ENCODE data around the gene CNTNAP2. TPM values are rescaled to one million over a fixed set of nuclear protein-coding genes. Genes with fewer than 3 reads are reported as not detected.

CNTNAP2 gene
- total and polyA plus RNA-seq, 8 donors: 0.19 to 18.2 (median 0.56) TPM

DNA sequence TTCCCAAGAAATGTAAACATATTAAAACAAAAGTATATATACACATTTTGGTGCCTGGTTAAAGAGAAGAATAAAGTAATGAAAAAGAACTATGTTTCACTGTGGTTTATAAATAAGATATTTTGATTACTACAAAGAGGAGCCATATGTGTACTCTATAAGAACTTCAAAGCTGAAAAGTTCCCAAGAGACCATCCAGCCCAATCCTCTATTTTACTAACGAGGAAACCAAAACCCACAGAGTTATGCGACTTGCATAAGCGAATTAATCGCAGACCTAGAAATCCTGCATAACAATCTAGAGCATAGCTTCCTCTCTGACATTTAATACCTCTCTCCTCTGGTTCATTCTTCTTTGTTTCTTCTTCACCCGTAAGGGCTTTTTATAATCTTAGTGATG lies 937.1 kb downstream of the CNTNAP2 start:
- Histone ChIP-seq H3K4me3 (no peak overlapping the region), H3K9me3 (no peaks in the 10 kb centered on the region), H3K27me3 (no peaks in the 10 kb centered on the region), H3K4me1 (no peaks in the 10 kb centered on the region), H3K36me3 (no peaks in the 10 kb centered on the region), H3K27ac (no peak overlapping the region)
- WGBS, 5 donors: 74 to 87% (median 84%) methylated on average over 5 of the region's 5 CpGs
- DNase-seq: no peak
- intact Hi-C loops (cut with DNase I; ENCODE audit: low total_unique reads): no loop called here
- TF ChIP-seq POLR2AphosphoS5 (IDR thresholded peaks at IDR 0.05) (no peak), POLR2A (IDR thresholded peaks at IDR 0.05) (no peak), EP300 (IDR thresholded peaks at IDR 0.05) (no peak)
- TF ChIP-seq, protein P1, sequence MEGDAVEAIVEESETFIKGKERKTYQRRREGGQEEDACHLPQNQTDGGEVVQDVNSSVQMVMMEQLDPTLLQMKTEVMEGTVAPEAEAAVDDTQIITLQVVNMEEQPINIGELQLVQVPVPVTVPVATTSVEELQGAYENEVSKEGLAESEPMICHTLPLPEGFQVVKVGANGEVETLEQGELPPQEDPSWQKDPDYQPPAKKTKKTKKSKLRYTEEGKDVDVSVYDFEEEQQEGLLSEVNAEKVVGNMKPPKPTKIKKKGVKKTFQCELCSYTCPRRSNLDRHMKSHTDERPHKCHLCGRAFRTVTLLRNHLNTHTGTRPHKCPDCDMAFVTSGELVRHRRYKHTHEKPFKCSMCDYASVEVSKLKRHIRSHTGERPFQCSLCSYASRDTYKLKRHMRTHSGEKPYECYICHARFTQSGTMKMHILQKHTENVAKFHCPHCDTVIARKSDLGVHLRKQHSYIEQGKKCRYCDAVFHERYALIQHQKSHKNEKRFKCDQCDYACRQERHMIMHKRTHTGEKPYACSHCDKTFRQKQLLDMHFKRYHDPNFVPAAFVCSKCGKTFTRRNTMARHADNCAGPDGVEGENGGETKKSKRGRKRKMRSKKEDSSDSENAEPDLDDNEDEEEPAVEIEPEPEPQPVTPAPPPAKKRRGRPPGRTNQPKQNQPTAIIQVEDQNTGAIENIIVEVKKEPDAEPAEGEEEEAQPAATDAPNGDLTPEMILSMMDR (IDR thresholded peaks at IDR 0.05): no peak

DNA sequence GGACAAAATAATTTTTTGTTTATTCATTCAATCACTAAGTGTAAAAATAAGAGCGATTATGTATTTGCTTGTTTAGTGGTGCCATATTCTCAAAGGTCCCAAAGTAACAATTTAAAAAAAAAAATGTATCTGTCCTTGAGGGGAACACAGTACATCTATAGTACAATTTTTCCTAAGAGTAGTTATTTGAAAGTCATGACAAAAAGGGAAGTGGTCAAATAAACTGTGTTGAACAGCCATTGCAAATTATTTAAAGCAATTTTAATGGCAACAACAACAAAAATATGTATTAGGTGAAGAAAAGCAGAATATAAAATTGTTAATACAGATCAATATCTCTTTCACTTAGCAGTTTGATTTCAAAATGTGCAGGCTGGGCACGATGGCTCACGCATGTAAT lies 943.5 kb downstream of the CNTNAP2 start:
- intact Hi-C loops (cut with DNase I; ENCODE audit: low total_unique reads): no loop called here
- TF ChIP-seq EP300 (IDR thresholded peaks at IDR 0.05): no peak
- TF ChIP-seq, protein P1 (IDR thresholded peaks at IDR 0.05): no peak
- TF ChIP-seq POLR2A (IDR thresholded peaks at IDR 0.05): no peak
- TF ChIP-seq POLR2AphosphoS5 (IDR thresholded peaks at IDR 0.05): no peak
- no peaks in the 10 kb centered on the region for H3K27me3 ChIP-seq
- no peaks in the 10 kb centered on the region for H3K4me1 ChIP-seq
- 89 to 97% (median 97%) methylated on average over 3 of the region's 3 CpGs for WGBS, 5 donors
- H3K4me3 ChIP-seq: no peak overlapping the region
- DNase-seq: no peak
- H3K9me3 ChIP-seq: no peaks in the 10 kb centered on the region
- H3K36me3 ChIP-seq: no peaks in the 10 kb centered on the region
- H3K27ac ChIP-seq: no peak overlapping the region

DNA sequence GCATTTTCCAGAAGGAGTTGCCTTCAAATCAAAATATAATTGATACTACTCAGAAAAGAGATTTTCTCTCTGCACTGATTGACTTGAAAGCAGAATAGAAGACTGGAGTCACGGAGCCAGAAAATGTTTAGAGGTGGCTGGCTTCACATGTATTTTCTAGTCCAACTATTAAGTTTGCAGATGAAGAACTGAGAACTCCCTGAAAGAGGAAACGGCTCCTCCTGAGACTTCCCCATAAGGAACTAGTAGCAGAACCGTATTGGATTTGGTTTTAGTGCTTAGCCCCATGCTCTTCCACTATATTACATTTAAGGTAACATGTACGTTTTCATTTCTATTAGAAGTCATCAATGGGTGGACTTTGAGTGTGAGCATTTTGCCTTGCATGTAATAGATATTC lies 946.3 kb downstream of the CNTNAP2 start:
- Histone ChIP-seq H3K4me1 (no peaks in the 10 kb centered on the region), H3K27me3 (no peaks in the 10 kb centered on the region), H3K9me3 (no peaks in the 10 kb centered on the region), H3K36me3 (no peaks in the 10 kb centered on the region), H3K27ac (no peak overlapping the region), H3K4me3 (no peak overlapping the region)
- DNase-seq: no peak
- no peak for TF ChIP-seq POLR2AphosphoS5 (IDR thresholded peaks at IDR 0.05)
- TF ChIP-seq POLR2A (IDR thresholded peaks at IDR 0.05): no peak
- TF ChIP-seq, protein P1 (IDR thresholded peaks at IDR 0.05): no peak
- no peak for TF ChIP-seq EP300 (IDR thresholded peaks at IDR 0.05)
- WGBS, 5 donors: 68 to 84% (median 78%) methylated on average over 4 of the region's 4 CpGs
- intact Hi-C loops (cut with DNase I; ENCODE audit: low total_unique reads): no loop called here

DNA sequence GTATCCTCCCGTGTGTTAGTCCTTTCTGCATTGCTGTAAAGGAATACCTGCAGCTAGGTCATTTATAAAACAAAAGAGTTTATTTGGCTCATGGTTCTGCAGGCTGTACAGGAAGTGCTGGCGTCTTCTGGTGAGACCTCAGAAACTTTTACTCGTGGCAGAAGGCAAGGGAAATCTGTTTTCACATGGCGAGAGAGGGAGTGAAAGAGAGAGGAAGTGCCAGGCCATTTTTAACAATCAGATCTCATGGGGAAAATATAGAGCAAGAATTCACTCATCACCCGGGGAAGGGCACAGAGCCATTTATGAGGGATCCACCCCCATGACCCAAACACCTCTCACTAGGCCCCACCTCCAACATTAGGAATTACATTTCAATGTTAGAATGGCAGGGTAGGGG lies 952.2 kb downstream of the CNTNAP2 start:
- DNase-seq: no peak
- H3K9me3 ChIP-seq: no peaks in the 10 kb centered on the region
- WGBS, 5 donors: 59 to 75% (median 73%) methylated on average over 5 of the region's 5 CpGs
- no peaks in the 10 kb centered on the region for H3K36me3 ChIP-seq
- TF ChIP-seq EP300 (IDR thresholded peaks at IDR 0.05): no peak
- TF ChIP-seq POLR2A (IDR thresholded peaks at IDR 0.05): no peak
- intact Hi-C loops (cut with DNase I; ENCODE audit: low total_unique reads): no loop called here
- H3K4me1 ChIP-seq: no peaks in the 10 kb centered on the region
- H3K27me3 ChIP-seq: no peaks in the 10 kb centered on the region
- no peak overlapping the region for H3K27ac ChIP-seq
- no peak overlapping the region for H3K4me3 ChIP-seq

DNA sequence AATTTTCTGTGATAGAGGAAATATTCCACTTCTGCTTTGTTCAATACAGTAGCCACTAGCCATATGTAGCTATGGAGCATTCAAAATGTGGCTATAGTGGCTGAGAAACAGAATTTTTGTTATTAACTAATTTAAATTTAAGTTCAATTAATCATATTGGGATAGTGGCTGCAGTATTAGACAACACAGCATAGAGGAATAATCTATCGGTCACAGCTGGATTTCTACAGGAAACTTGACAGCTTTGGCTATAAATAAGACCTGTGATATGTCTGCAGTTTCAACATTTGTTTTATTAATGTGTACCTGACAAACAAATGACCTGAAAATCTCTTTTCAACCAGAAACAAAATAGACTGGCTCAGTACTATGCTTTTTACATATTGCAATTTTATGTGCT lies 953.2 kb downstream of the CNTNAP2 start:
- Histone ChIP-seq H3K27me3 (no peaks in the 10 kb centered on the region), H3K27ac (no peak overlapping the region), H3K4me1 (no peaks in the 10 kb centered on the region), H3K9me3 (no peaks in the 10 kb centered on the region), H3K36me3 (no peaks in the 10 kb centered on the region), H3K4me3 (no peak overlapping the region)
- WGBS, 5 donors: 37 to 73% (median 62%) methylated on average over 1 of the region's 1 CpG
- DNase-seq: no peak
- intact Hi-C loops (cut with DNase I; ENCODE audit: low total_unique reads): no loop called here
- TF ChIP-seq, protein P1 (IDR thresholded peaks at IDR 0.05): no peak
- no peak for TF ChIP-seq EP300 (IDR thresholded peaks at IDR 0.05)

Data from stomach (tissue), 9 donors.